Keratinocyte (primary cell): ENCODE measurements around the gene CFAP47. TPM values are rescaled to one million over a fixed set of nuclear protein-coding genes. Genes with fewer than 3 reads are reported as not detected.

ENCODE experiments used
- DNase-seq: peaks from one replicate; pipeline ENCODE4 v3.0.0-alpha.2; 2011; ENCODE audit warnings: low read depth, missing footprints, low spot score
- FAIRE-seq: peaks from 2 replicates; lab custom pipeline; 2011; peaks lifted over from hg19 to GRCh38; lab: Jason Lieb, UNC
- H2AFZ ChIP-seq: 2 replicates; pipeline ENCODE4 v1.6.0; 2012; ENCODE audit warnings: low read length, control low read depth, inconsistent platforms; ENCODE audit not compliant: control insufficient read depth
- H3K27ac ChIP-seq: 2 replicates; pipeline ENCODE4 v1.5.1; 2011; ENCODE audit warnings: low read length; ENCODE audit not compliant: control insufficient read depth, insufficient read depth
- H3K27me3 ChIP-seq: 3 replicates; pipeline ENCODE4 v1.6.0; 2011; ENCODE audit warnings: low read length; ENCODE audit not compliant: control insufficient read depth, insufficient read depth; ENCODE audit errors: extremely low read depth
- H3K36me3 ChIP-seq, 2 experiments: 2 replicates in 1 of 2; 3 replicates in 1 of 2; pipeline ENCODE4 v1.5.1; 2011; ENCODE audit warnings: low read length in 2 of 2, mild to moderate bottlenecking in 1 of 2; ENCODE audit not compliant: control insufficient read depth in 2 of 2, insufficient read depth in 2 of 2; ENCODE audit errors: extremely low read depth in 1 of 2
- H3K4me1 ChIP-seq: 3 replicates; pipeline ENCODE4 v1.5.1; 2011; ENCODE audit warnings: low read length; ENCODE audit not compliant: control insufficient read depth, insufficient read depth; ENCODE audit errors: extremely low read depth
- H3K4me2 ChIP-seq: 3 replicates; pipeline ENCODE4 v1.6.0; 2011; ENCODE audit warnings: low read depth, low read length; ENCODE audit not compliant: control insufficient read depth, insufficient read depth; ENCODE audit errors: extremely low read depth
- H3K4me3 ChIP-seq, 3 experiments: fragments of 200-600 bp in 1 of 3; sonication (generic) in 1 of 3; 2 replicates in 2 of 3; 3 replicates in 1 of 3; pipeline ENCODE4 v1.5.1; 2011 to 2016; ENCODE audit warnings: low read length in 3 of 3, mild to moderate bottlenecking in 3 of 3, control low read depth in 2 of 3, inconsistent platforms in 1 of 3, low read depth in 1 of 3, mixed read lengths in 1 of 3, mixed run types in 1 of 3, moderate library complexity in 1 of 3; ENCODE audit not compliant: control insufficient read depth in 2 of 3, insufficient read depth in 2 of 3; ENCODE audit errors: extremely low read depth in 1 of 3
- H3K79me2 ChIP-seq: 2 replicates; pipeline ENCODE4 v1.6.0; 2012; ENCODE audit warnings: low read length; ENCODE audit not compliant: control insufficient read depth, insufficient read depth
- H3K9ac ChIP-seq: 3 replicates; pipeline ENCODE4 v1.6.0; 2011; ENCODE audit warnings: low read length; ENCODE audit not compliant: control insufficient read depth, insufficient read depth; ENCODE audit errors: extremely low read depth
- H3K9me1 ChIP-seq: 3 replicates; pipeline ENCODE4 v1.6.0; 2011; ENCODE audit warnings: low read length; ENCODE audit not compliant: control insufficient read depth, insufficient read depth; ENCODE audit errors: extremely low read depth
- H3K9me3 ChIP-seq: 2 replicates; pipeline ENCODE4 v1.5.1; 2012; ENCODE audit warnings: low read depth, low read length; ENCODE audit not compliant: control insufficient read depth
- H4K20me1 ChIP-seq: 3 replicates; pipeline ENCODE4 v1.6.0; 2011; ENCODE audit warnings: low read length; ENCODE audit not compliant: control insufficient read depth, insufficient read depth; ENCODE audit errors: extremely low read depth
- CTCF ChIP-seq, 3 experiments: IDR thresholded peaks in 1 of 3; conservative IDR thresholded peaks in 1 of 3; optimal IDR thresholded peaks in 1 of 3; 2 replicates in 2 of 3; 3 replicates in 1 of 3; pipeline versions ENCODE3 to v1.5.1; 2011; ENCODE audit warnings: low read length in 3 of 3, mild to moderate bottlenecking in 3 of 3, moderate library complexity in 2 of 3, control low read depth in 1 of 3, inconsistent platforms in 1 of 3; ENCODE audit not compliant: insufficient read depth in 2 of 3; ENCODE audit errors: extremely low read depth in 1 of 3
- EZH2 ChIP-seq: IDR thresholded peaks from one replicate; pipeline ENCODE4 v1.6.1; 2012; ENCODE audit warnings: inconsistent platforms, mild to moderate bottlenecking, low read length, moderate library complexity
- dilution Hi-C: fragments of 300-500 bp; cut with MboI; formaldehyde crosslinking; loops from one replicate; pipeline ENCODE4 v1.7.0; 2020; ENCODE audit warnings: low sequenced_read_pairs; ENCODE audit not compliant: extremely low pct_ligation_motif_present
- polyA plus RNA-seq, 5 experiments: library from polyadenylated mRNA; depleted of rRNA in 3 of 5; stranded (reverse) in 3 of 5; stranded (forward) in 1 of 5; unstranded in 1 of 5; fragments of >200 nt; gene quantifications; 1 replicate in 1 of 5; 2 replicates in 3 of 5; 3 replicates in 1 of 5; pipeline versions ENCODE4 v1.2.1 to v1.2.3, GENCODE V29; 2011 to 2012; ENCODE audit warnings: missing spikeins in 2 of 5, low read depth in 1 of 5, low replicate concordance in 1 of 5

Gene CFAP47
- polyA plus RNA-seq, 1 donor (not counting 4 experiments of a cell fraction or from before 2014, with no cell fraction given) = not detected

GRCh38 chrX:36364262-36364661 is 444.7 kb downstream of the CFAP47 start:
- no peak for TF ChIP-seq EZH2
- FAIRE-seq = no peak

DNA sequence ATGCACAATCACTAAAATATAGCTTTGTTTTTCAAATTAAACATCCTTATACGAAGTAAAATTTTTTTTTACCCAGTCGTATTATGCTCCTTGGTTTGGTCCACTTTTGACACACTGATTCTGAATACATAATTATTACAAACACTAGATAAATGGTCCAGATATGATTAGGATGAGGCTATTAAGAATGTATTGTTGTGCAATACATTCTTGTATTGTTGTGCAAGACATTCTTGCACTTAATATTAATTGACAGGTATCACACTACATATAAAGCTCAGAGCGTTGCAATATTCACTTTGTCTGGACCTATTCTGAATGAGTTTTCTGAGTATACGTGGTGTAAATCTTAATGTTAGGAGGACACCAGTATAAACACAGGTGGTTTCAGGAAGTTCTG is 464.0 kb downstream of the CFAP47 start:
- Histone ChIP-seq H3K36me3 (no peaks in the 10 kb centered on the region), H3K27me3 (no peaks in the 10 kb centered on the region), H3K9me3 (no peaks in the 10 kb centered on the region), H3K4me2 (no peak overlapping the region), H3K4me3 (no peak overlapping the region), H2AFZ (no peak overlapping the region), H3K9me1 (no peaks in the 10 kb centered on the region), H3K9ac (no peak overlapping the region), H3K27ac (no peak overlapping the region), H3K4me1 (no peaks in the 10 kb centered on the region), H3K79me2 (no peaks in the 10 kb centered on the region), H4K20me1 (no peaks in the 10 kb centered on the region)
- no peak for DNase-seq
- no peak for FAIRE-seq
- TF ChIP-seq CTCF (optimal IDR thresholded peaks at IDR 0.05 in 1 of 3, IDR thresholded peaks at IDR 0.05 in 1 of 3, conservative IDR thresholded peaks at IDR 0.05 in 1 of 3; ENCODE audit: extremely low read depth in 1 of 3, insufficient read depth in 2 of 3, low read length in 3 of 3) = no peak
- no peak for TF ChIP-seq EZH2
- dilution Hi-C loops = no loop called here

More at GRCh38 chrX:36364262-36364661, 444.7 kb downstream of the CFAP47 start:
- no peak overlapping the region for H3K9ac ChIP-seq
- H3K4me2 ChIP-seq = no peak overlapping the region
- H3K4me1 ChIP-seq = no peaks in the 10 kb centered on the region
- H3K4me3 ChIP-seq = no peak overlapping the region
- DNase-seq = no peak
- H3K79me2 ChIP-seq = no peaks in the 10 kb centered on the region
- no peaks in the 10 kb centered on the region for H3K9me1 ChIP-seq
- no peaks in the 10 kb centered on the region for H4K20me1 ChIP-seq
- H3K36me3 ChIP-seq = no peaks in the 10 kb centered on the region
- H3K9me3 ChIP-seq = no peaks in the 10 kb centered on the region
- H3K27ac ChIP-seq = no peak overlapping the region
- dilution Hi-C loops = no loop called here
- no peaks in the 10 kb centered on the region for H3K27me3 ChIP-seq
- H2AFZ ChIP-seq = no peak overlapping the region

GRCh38 chrX:36388901-36389300 is 469.4 kb downstream of the CFAP47 start:
- H3K36me3 ChIP-seq = no peaks in the 10 kb centered on the region
- no peak overlapping the region for H2AFZ ChIP-seq
- no peak overlapping the region for H3K4me2 ChIP-seq
- no peak overlapping the region for H3K4me3 ChIP-seq
- H3K27ac ChIP-seq = no peak overlapping the region
- no peaks in the 10 kb centered on the region for H4K20me1 ChIP-seq
- no peaks in the 10 kb centered on the region for H3K27me3 ChIP-seq
- H3K9ac ChIP-seq = no peak overlapping the region
- H3K9me1 ChIP-seq = no peaks in the 10 kb centered on the region
- dilution Hi-C loops = no loop called here
- no peak for TF ChIP-seq CTCF (optimal IDR thresholded peaks at IDR 0.05 in 1 of 3, IDR thresholded peaks at IDR 0.05 in 1 of 3, conservative IDR thresholded peaks at IDR 0.05 in 1 of 3; ENCODE audit: extremely low read depth in 1 of 3, insufficient read depth in 2 of 3, low read length in 3 of 3)
- no peak for TF ChIP-seq EZH2
- no peaks in the 10 kb centered on the region for H3K79me2 ChIP-seq
- no peaks in the 10 kb centered on the region for H3K4me1 ChIP-seq
- H3K9me3 ChIP-seq = no peaks in the 10 kb centered on the region
- FAIRE-seq (no peak), DNase-seq (no peak)
